NT2/D1 (cell line): Measurements from ENCODE around the gene CACNA2D1.

Experiments
- YY1 ChIP-seq: IDR thresholded peaks from 2 replicates; pipeline ENCODE4 v1.6.1; 2011; ENCODE audit not compliant: insufficient read length, insufficient read depth
- ZNF274 ChIP-seq: IDR thresholded peaks from 2 replicates; pipeline ENCODE4 v1.6.1; 2011; ENCODE audit warnings: mild to moderate bottlenecking, low read depth, low read length

- no peak for TF ChIP-seq YY1
- TF ChIP-seq ZNF274 = no peak
These were observed 151.6 kb downstream of the CACNA2D1 start for GRCh38 chr7:82291931-82292330.
